HG02610 (cell line): ENCODE results near the gene HM13.
"Not testable (repeated sequence)": the region's sequence is repeated elsewhere in the genome, so short reads cannot be mapped to it uniquely, and the experiment has no call there.

ENCODE experiments used
- ATAC-seq: cut with Tn5 transposase; IDR thresholded peaks from one replicate; pipeline ENCODE4 v1.9.1; 2021; ENCODE audit warnings: mild to moderate bottlenecking, moderate library complexity; ENCODE audit not compliant: unreplicated experiment

The HM13 gene

GRCh38 chr20:31580706-31581105, 66.5 kb downstream of the HM13 start:
- no peak for ATAC-seq

DNA sequence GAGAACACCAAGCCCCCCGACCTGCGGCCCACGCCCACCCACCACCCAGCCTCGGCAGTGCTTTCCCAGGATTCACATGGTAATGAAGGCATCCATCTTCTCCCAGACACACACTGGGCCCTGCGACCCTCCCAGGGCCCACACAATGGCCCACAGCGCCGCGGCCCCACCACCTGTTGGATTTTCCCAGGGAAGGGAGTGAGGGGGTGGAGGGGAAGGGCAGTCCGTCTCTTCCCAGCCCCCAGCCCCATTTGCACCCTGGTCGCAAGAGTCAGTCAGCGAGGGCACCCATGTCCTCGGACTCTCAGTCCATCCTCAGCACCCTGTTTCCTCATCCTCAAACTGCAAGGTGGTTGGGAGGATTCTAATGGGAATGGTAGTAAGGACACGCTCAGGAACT, 67.1 kb downstream of the HM13 start:
- ATAC-seq, result no peak

DNA sequence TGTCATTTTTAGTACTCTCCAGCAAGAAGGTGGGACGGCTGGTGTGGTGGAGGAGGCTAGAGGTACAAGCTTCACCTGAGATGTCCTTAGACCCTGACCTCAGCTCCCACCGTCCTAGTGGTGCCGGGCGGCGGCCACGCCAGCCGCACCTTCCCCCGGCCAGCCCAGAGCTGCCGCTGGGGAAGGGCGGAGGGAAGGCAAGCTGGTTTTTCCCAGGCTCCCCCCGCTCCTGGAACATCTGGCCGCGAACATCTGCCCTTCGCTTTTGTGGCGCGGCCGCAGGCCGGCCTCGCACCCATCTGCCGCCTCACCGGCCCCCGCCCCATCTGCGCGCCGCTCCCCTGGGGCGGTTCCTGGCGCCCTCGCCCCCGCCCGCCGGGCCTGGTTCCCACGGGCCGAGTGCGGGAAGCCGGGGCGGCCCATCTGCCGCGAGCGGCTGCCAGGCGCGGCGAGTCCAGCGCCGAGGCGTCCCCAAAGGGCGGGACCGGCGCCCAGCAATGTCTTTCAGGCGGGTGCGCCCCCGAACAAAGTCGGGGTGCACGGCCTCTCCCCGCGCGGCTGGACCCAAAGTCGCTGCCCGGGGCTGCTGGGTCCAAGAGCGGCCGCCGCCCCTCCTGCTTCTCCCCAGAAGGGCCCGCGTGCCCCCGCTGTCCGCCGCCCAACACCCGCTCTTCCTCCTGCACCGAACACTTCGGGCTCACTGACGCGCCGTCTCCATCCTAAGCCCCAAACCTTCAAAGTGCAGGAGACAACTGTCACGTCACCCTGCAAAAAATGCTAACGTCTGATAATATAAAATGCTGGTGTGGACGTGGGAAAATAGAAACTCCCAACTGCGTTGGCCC, 73.5 kb downstream of the HM13 start:
- peak; percentile 44 for ATAC-seq

DNA sequence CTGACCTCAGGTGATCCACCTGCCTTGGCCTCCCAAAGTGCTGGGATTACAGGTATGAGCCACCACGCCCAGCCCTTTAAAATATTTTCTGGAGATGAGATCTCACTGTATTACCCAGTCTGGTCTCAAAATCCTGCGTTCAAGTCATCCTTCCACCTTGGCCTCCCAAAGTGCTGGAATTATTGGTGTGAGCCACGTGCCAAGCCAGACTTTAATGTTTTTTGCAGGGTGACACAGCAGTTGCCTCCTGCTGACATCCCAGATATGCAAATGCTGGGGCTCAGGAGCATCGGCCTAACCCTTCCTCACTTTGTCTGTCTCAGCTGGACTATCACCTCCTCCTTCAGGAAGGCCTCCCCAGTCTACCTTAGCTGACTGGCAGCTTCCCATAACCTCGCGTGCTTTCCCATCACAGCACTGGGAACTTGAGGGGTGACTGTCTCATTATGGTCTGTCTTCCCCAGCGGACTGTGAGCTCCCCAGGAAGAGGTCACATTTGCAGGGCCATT, 76.5 kb downstream of the HM13 start:
- no peak for ATAC-seq

DNA sequence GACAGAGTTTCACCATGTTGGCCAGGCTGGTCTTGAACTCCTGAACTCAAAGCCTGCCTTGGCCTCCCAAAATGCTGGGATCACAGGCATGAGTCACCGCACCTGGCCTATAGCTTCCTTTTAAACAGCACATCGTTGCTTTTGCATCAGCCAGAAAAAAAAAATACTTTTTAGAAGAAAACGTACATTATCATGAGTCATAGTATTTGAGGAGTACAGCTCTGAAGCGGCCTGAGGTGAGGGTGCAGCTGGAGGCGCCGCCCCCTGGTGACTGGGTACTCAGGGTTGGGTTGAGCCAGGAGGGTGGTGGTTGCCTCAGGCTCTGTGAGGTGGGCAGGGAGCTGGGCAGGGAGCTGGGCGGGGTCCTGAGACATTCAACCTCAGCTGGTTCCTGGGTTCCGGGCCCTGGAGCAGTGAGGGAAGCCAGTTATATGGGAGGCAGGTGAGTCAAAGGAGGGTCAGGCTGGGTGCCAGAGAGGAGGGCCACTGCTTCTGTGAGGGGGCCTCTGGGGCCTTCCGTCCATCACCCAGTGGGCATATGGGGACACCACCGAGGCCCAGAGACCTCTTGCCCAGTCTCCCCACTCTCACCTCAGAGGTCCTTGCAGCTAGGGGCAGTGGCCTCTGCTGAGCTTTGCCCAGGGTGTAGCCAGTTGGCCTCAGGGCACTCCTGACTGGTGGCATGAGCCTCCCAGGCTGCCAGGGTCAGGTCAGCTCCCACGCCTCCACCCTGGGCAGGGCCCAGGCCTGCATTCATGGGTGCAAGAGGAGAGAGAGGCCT, 79.2 kb downstream of the HM13 start:
- ATAC-seq, result no peak

- ATAC-seq, result no peak
Measured at GRCh38 chr20:31594002-31594557, 79.8 kb downstream of the HM13 start.

GRCh38 chr20:31594558-31595379, 80.5 kb downstream of the HM13 start:
- ATAC-seq, result no peak

GRCh38 chr20:31595380-31595653, 81.1 kb downstream of the HM13 start:
- ATAC-seq, result no peak

GRCh38 chr20:31595654-31596411, 81.6 kb downstream of the HM13 start:
- ATAC-seq, result no peak

DNA sequence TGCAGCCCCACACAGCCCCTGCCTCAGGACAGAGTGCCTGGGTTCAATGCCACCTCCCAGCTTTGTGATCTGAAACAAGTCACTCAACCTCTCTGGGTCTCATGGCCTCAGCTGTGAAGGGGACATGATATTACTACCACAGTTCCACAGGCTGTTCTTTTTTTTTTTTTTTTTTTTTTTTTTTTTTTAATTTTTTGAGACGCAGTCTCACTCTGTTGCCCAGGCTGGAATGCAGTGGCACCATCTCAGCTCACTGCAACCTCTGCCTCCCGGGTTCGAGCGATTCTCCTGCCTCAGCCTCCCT, 82.1 kb downstream of the HM13 start:
- not testable (repeated sequence) for ATAC-seq

DNA sequence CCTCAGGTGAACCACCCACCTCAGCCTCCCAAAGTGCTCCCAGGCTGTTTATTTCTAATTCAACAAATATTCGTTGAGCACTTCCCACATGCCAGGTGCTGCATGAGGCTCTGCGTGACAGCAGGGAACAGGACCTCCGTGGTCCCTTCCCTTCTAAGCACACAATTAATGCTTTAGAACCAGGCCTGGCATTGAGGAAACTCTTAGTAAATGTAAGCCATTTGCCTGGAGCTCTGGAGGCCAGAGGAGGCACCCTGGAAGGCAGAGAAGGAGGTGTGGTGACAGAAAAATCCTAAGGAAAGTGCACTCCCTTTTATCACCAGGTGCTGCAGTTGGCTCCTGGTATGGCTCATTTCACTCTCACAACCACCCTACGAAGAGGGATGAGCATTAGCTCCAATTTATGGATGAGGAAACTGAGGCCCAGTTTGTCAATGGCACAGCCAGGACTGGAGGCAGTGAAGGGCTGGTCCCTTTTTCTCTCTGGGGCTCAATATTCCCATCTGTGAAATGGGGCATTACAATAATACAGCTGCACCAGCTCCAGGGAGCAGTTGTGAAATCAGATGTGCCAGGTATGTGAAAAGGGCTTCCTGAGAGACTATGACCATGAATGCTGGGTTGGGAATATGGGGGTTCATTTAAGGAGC, 82.7 kb downstream of the HM13 start:
- ATAC-seq, result no peak

DNA sequence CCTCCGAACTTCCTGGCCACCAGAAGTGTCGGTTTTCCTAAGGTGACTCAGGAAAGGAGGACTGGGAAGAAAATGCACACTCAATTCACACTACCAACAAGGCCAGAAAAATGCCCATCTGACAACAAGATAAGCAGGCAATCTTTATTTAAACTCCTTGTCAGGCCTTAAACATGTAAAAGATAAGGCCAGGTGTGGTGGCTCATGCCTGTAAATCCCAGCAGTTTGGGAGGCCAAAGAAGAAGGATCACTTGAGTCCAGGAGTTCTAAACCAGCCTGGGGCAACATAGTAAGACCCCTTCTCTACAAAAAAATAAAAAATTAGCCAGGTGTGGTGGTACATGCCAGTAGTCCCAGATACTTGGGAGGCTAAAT, 83.2 kb downstream of the HM13 start:
- ATAC-seq, result no peak

- ATAC-seq, result no peak
Measured at GRCh38 chr20:31602431-31602778, 88.2 kb downstream of the HM13 start.

DNA sequence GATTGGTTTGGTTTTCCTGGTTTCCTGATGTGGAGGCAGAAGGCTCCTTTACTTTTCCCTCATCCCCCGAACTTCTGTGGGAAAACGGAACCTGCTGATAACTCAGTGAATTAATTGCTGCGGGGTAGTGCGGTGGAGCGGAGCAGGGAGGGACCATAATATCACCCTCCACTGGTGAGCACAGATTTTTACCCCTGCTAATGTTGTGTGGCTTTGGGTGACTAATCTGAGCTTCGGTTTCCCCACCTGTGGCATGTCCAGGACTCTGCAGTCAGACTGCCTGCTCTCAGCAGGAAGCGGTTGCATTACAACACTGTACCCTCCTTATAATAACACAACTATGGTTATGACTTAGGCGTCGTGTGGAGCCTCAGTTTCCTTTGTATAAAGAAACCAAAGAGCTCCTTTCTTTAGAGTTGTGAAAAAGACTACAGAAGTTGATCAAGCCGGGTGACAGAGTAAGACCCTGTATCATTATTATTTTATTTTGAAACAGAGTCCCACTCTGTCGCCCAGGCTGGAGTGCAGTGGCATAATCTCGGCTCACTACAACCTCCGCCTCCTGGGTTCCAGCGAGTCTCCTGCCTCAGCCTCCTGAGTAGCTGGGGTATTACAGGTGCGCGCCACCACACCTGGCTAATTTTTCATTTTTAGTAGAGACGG, 88.7 kb downstream of the HM13 start:
- no peak for ATAC-seq

GRCh38 chr20:31603822-31604566, 89.8 kb downstream of the HM13 start:
- ATAC-seq, result peak; percentile 35

- no peak for ATAC-seq
Measured at GRCh38 chr20:31604567-31605030, 90.4 kb downstream of the HM13 start.

GRCh38 chr20:31605031-31605901, 91.0 kb downstream of the HM13 start, which contains the start of gene ID1:
TSS of gene ID1 (plus strand) at chr20:31605289. CDS start at chr20:31605388, 99 bp downstream.
- ATAC-seq, result peak; percentile 95
